Transverse colon (tissue), 4 donors: ENCODE data around the gene LIMS1. TPM values are rescaled to one million over a fixed set of nuclear protein-coding genes. Genes with fewer than 3 reads are reported as not detected.
"Not testable (repeated sequence)": the region's sequence is repeated elsewhere in the genome, so short reads cannot be mapped to it uniquely, and the experiment has no call there.

Experiments used
- DNase-seq: peaks from one replicate; pipeline ENCODE4 v3.0.0-alpha.2; 2019
- H3K27ac ChIP-seq, 4 donors: fragments of 200-600 bp; sonication (generic); 2 replicates each; pipeline ENCODE4 v1.5.1; 2016 to 2018; ENCODE audit warnings: inconsistent platforms in 4 of 4
- H3K27me3 ChIP-seq: fragments of 200-600 bp; sonication (generic); 2 replicates; pipeline ENCODE4 v1.5.1; 2017; ENCODE audit warnings: inconsistent platforms
- H3K36me3 ChIP-seq, 4 donors: fragments of 200-600 bp; sonication (generic); 2 replicates each; pipeline ENCODE4 v1.5.1; 2017 to 2019; ENCODE audit warnings: inconsistent platforms in 4 of 4
- H3K4me1 ChIP-seq, 4 donors: fragments of 200-600 bp; sonication (generic); 2 replicates each; pipeline ENCODE4 v1.5.1; 2017 to 2020; ENCODE audit warnings: inconsistent platforms in 4 of 4
- H3K4me3 ChIP-seq, 4 donors: fragments of 200-600 bp; sonication (generic); 1 replicate in 1 of 4; 2 replicates in 3 of 4; pipeline versions ENCODE4 v1.5.1 to v1.6.1; 2017 to 2019; ENCODE audit warnings: inconsistent platforms in 4 of 4
- H3K9me3 ChIP-seq, 2 donors: fragments of 200-600 bp; sonication (generic); 2 replicates each; pipeline ENCODE4 v1.5.1; 2017 to 2019; ENCODE audit warnings: inconsistent platforms in 2 of 2
- CTCF ChIP-seq, 5 experiments: fragments of 200-600 bp in 3 of 5; fragments of 450-650 bp in 2 of 5; sonication (generic) in 3 of 5; IDR thresholded peaks; 1 replicate in 2 of 5; 2 replicates in 3 of 5; pipeline ENCODE4 v1.5.1; 2016 to 2017; ENCODE audit warnings: antibody characterized with exemption in 5 of 5, inconsistent platforms in 3 of 5, mild to moderate bottlenecking in 2 of 5, moderate library complexity in 1 of 5
- EP300 ChIP-seq: sonication (generic); formaldehyde crosslinking; IDR thresholded peaks from one replicate; pipeline ENCODE4 v1.6.1; 2017; ENCODE audit warnings: antibody characterized with exemption, low read depth
- POLR2A ChIP-seq: fragments of 450-650 bp; IDR thresholded peaks from one replicate; pipeline ENCODE4 v1.6.1; 2016; ENCODE audit warnings: antibody characterized with exemption, mild to moderate bottlenecking, moderate library complexity
- POLR2AphosphoS5 ChIP-seq, 3 donors: sonication (generic); formaldehyde crosslinking; IDR thresholded peaks; one replicate each; pipeline ENCODE4 v1.6.1; 2016; ENCODE audit warnings: antibody characterized with exemption in 3 of 3
- WGBS, 2 donors: methylation state at CpG; one replicate each; pipeline ENCODE4 v1.1.5; 2018; ENCODE audit warnings: low coverage in 1 of 2; 5-methylcytosine and 5-hydroxymethylcytosine counted together
- in situ Hi-C, 4 donors: fragments of 200-750 bp; cut with MboI; loops; one replicate each; pipeline versions ENCODE4 v1.15.0 to v1.15.1; 2017; ENCODE audit warnings: low sequenced_read_pairs in 3 of 4, low pct_ligation_motif_present in 1 of 4, low pct_unique_long_range_greater_than_20kb in 1 of 4
- intact Hi-C: fragments of 100-400 bp; cut with DNase I; formaldehyde crosslinking; loops from one replicate; pipeline ENCODE4 v1.15.1; 2023; ENCODE audit warnings: low total_unique reads
- total RNA-seq, 4 donors: library from RNA; depleted of rRNA; stranded (reverse); fragments of >200 nt; gene quantifications; one replicate each; pipeline ENCODE4 v1.1.0, GENCODE V29; 2016

LIMS1 gene
- total RNA-seq, 4 donors from 2014 or later = 4.5 to 41.0 (median 24.1) TPM

GRCh38 chr2:108492364-108492763 lies 41.9 kb upstream of the LIMS1 start:
- Histone ChIP-seq H3K27me3 (no peaks in the 10 kb centered on the region), H3K4me1 (peaks cover 0 to 9% (median 2%) of the 10 kb centered on the region in 4 donors), H3K9me3 (no peaks in the 10 kb centered on the region), H3K36me3 (peaks cover 0 to 59% (median 19%) of the 10 kb centered on the region in 4 donors), H3K4me3 (no peak overlapping the region), H3K27ac (no peak overlapping the region)
- WGBS, 2 donors = 76 to 100% methylated on average over 4 of the region's 4 CpGs
- DNase-seq = no peak
- in situ Hi-C loops (no loop called here), intact Hi-C loops (no loop called here)
- TF ChIP-seq CTCF (IDR thresholded peaks at IDR 0.05) = no peak
- no peak for TF ChIP-seq POLR2A
- no peak for TF ChIP-seq POLR2AphosphoS5 (IDR thresholded peaks at IDR 0.05)
- TF ChIP-seq EP300 = no peak

- in situ Hi-C loops, DNase-seq, H3K4me1 ChIP-seq, H3K27me3 ChIP-seq, H3K27ac ChIP-seq, H3K9me3 ChIP-seq, H3K4me3 ChIP-seq, intact Hi-C loops: not testable (repeated sequence)
- 96% methylated on average over 1 of the region's 3 CpGs; no CpG with 5 or more reads in 1 of the 2 donors for WGBS, 2 donors
- H3K36me3 ChIP-seq = peaks cover 0 to 28% (median 7%) of the 10 kb centered on the region in 4 donors
Measured at GRCh38 chr2:108496167-108496566, 38.1 kb upstream of the LIMS1 start.

GRCh38 chr2:108507620-108508019 lies 26.6 kb upstream of the LIMS1 start:
- H3K27ac ChIP-seq, H3K4me1 ChIP-seq, H3K36me3 ChIP-seq, in situ Hi-C loops, DNase-seq, H3K4me3 ChIP-seq, H3K27me3 ChIP-seq, H3K9me3 ChIP-seq, intact Hi-C loops: not testable (repeated sequence)
- 82 to 96% methylated on average over 3 to 4 of the region's 4 CpGs for WGBS, 2 donors

- in situ Hi-C loops, H3K9me3 ChIP-seq, H3K27ac ChIP-seq, H3K27me3 ChIP-seq, H3K36me3 ChIP-seq, H3K4me1 ChIP-seq, H3K4me3 ChIP-seq, DNase-seq, intact Hi-C loops: not testable (repeated sequence)
- WGBS, 2 donors = 72 to 77% methylated on average over 3 of the region's 3 CpGs
Measured at GRCh38 chr2:108512431-108512830, 21.8 kb upstream of the LIMS1 start.

GRCh38 chr2:108514478-108514877 lies 19.8 kb upstream of the LIMS1 start:
- H3K4me1 ChIP-seq, H3K9me3 ChIP-seq, in situ Hi-C loops, H3K27me3 ChIP-seq, intact Hi-C loops, H3K36me3 ChIP-seq, H3K27ac ChIP-seq, H3K4me3 ChIP-seq, DNase-seq: not testable (repeated sequence)
- 50 to 65% methylated on average over 2 of the region's 2 CpGs for WGBS, 2 donors

GRCh38 chr2:108524688-108525087 lies 9.6 kb upstream of the LIMS1 start:
- intact Hi-C loops, H3K27ac ChIP-seq, H3K27me3 ChIP-seq, DNase-seq, in situ Hi-C loops, H3K4me3 ChIP-seq, H3K36me3 ChIP-seq, H3K4me1 ChIP-seq, H3K9me3 ChIP-seq: not testable (repeated sequence)
- 98% methylated on average over 5 of the region's 6 CpGs; no CpG with 5 or more reads in 1 of the 2 donors for WGBS, 2 donors

GRCh38 chr2:108525258-108525657 lies 9.0 kb upstream of the LIMS1 start:
- H3K27me3 ChIP-seq, in situ Hi-C loops, DNase-seq, H3K36me3 ChIP-seq, H3K27ac ChIP-seq, H3K4me3 ChIP-seq, H3K9me3 ChIP-seq, intact Hi-C loops, H3K4me1 ChIP-seq: not testable (repeated sequence)
